ENCODE results near the gene ILKAP.
"Not testable (repeated sequence)": the region's sequence is repeated elsewhere in the genome, so short reads cannot be mapped to it uniquely, and the experiment has no call there.

Gene ILKAP

DNA sequence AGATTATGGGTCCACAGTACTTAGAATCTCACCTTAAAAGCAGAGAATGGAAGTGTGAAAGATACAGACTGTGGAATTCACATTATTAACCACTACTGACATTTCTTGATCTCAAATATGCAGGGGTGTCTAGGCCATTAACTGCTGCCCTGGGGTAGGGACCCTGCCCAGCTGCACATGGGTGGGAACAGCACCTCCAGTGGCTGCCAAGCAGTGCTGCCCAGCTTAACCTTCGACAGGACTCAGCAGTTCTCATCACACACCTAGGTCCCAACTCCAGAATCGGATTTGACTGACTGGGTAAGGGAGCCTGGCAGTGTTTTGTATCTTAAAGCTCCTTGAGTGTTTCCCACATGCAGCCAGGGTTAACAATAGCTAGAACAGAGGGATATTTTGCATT is 29.8 kb downstream of the ILKAP start:
- DNase-seq (ENCODE audit: low read depth) = no peak
- TF ChIP-seq, protein P1, sequence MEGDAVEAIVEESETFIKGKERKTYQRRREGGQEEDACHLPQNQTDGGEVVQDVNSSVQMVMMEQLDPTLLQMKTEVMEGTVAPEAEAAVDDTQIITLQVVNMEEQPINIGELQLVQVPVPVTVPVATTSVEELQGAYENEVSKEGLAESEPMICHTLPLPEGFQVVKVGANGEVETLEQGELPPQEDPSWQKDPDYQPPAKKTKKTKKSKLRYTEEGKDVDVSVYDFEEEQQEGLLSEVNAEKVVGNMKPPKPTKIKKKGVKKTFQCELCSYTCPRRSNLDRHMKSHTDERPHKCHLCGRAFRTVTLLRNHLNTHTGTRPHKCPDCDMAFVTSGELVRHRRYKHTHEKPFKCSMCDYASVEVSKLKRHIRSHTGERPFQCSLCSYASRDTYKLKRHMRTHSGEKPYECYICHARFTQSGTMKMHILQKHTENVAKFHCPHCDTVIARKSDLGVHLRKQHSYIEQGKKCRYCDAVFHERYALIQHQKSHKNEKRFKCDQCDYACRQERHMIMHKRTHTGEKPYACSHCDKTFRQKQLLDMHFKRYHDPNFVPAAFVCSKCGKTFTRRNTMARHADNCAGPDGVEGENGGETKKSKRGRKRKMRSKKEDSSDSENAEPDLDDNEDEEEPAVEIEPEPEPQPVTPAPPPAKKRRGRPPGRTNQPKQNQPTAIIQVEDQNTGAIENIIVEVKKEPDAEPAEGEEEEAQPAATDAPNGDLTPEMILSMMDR (IDR thresholded peaks at IDR 0.05; ENCODE audit: low read length, missing control alignments) = peak; percentile 22
- H3K4me3 ChIP-seq (replicated peaks; ENCODE audit: low read depth, low read length) = no peak overlapping the region

DNA sequence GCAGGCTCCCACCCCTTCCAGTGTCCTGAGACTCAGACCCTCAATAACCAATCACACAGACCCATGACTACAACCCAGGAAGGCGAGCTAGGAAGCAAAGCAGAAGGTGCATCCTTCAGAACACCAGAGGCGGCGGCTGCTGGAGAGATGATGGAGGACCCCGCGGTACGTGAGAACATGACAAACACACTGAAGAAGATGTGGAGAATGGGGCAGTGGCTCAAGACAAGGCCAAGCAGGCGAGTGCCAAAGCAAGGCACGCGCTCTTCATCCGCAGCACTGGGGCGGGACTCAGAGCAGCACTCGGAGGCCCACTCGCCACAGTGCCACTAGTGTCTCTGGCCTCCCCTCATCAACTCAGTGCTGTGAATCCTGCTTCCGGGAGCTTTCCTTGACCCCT is 31.1 kb downstream of the ILKAP start:
- no peak for DNase-seq (ENCODE audit: low read depth)
- H3K4me3 ChIP-seq (replicated peaks; ENCODE audit: low read depth, low read length) = no peak overlapping the region
- TF ChIP-seq, protein P1 (IDR thresholded peaks at IDR 0.05; ENCODE audit: low read length, missing control alignments) = no peak

DNA sequence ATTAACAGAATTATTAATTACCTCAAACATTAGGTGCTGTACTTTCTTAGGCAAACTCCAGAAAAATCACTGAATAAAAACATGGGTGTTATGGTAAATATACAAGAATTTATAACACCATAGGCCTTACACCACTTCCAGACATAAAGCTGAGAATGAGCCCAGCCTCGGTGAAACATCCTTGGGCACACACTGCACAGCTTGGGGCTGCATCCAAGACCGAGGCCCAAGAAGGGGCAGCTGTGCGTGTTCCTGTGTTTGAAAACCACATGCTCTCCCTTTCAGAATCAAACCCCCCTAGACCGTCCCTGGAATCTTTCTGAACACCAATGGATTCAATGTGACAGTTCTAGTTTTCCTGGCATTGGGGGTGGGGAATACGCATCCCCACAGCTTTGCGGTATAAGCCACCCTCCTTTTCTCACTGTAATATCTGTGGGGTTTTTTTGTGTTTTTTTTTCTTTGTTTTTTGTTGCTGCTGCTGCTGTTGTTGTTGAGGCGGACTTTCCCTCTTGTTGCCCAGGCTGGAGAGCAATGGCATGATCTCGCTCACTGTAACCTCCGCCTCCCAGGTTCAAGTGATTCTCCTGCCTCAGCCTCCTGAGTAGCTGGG is 31.8 kb downstream of the ILKAP start:
- DNase-seq (ENCODE audit: low read depth) = no peak
- TF ChIP-seq, protein P1 (IDR thresholded peaks at IDR 0.05; ENCODE audit: low read length, missing control alignments) = no peak
- no peak overlapping the region for H3K4me3 ChIP-seq (replicated peaks; ENCODE audit: low read depth, low read length)

DNA sequence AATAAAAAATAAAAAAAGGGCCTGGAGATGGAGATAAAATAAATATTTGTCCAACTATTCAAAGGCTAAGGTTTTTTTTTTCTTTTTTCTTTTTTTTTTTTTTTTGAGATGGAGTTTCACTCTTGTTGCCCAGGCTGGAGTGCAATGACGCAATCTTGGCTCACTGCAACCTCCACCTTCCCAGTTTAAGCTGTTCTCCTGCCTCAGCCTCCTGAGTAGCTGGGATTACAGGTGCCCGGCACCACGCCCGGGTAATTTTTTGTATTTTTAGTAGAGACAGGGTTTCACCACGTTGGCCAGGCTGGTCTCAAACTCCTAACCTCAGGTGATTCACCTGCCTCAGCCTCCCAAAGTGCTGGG is 32.4 kb downstream of the ILKAP start:
- DNase-seq (ENCODE audit: low read depth); H3K4me3 ChIP-seq (replicated peaks; ENCODE audit: low read depth, low read length): not testable (repeated sequence)

DNA sequence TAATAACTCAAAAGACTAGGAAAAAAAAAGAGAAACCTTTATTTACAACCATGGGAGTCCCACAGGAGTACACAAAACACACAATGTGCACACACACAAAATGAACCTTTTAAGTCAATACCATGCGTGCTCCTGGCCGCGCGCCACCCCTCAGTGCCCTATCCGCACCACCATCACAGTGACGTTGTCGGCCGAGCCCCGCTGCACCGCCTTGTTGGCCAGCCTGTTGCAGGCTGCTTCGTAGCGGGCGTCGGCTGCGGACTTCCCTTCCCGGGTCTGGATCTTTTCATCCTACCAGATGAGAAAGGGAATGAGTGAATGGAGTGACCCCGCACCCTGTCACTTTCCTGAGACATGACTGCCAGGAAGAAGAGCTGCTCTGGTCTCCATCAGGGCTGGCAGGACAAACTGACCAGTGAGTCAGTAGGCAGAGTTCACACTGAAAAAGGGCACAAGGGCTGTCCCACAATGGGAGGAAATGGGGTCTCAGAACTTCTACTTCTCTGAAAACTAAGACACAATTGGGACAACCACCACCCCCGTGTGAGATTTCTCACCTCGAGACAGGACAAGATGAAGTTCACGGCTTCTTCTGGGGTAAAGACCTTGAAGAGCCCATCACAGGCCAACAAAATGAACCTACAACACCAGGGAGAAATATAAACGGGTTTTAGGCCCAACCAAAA is 33.0 kb downstream of the ILKAP start:
- no peak for DNase-seq (ENCODE audit: low read depth)
- H3K4me3 ChIP-seq (replicated peaks; ENCODE audit: low read depth, low read length) = no peak overlapping the region
- TF ChIP-seq, protein P1 (IDR thresholded peaks at IDR 0.05; ENCODE audit: low read length, missing control alignments) = no peak

DNA sequence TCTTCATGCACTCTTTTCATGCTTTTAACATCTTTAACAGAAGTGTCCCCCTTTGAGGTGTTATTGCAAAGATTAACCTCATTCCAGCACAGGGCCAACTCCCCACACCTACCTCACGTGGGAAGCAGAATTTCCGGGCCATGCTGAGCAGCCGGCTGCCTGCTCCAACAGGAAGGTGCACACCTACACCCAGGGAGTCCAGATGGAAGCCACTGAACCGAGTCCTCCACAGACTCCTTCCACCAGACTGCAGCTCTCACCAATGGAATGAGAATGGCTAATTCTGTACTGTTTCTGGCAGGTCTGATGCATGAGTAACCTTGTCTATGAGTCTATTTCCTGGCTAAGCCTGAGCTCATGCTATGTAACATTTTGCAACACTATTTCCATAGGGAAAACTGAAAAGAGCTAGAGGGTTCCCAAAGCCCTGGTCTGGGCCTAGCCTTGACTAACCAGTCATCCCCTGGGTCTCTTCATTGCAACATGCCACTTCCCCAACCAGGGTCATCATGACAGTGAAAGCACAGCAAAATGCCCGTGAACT is 33.7 kb downstream of the ILKAP start:
- DNase-seq (ENCODE audit: low read depth) = peak; percentile 98
- peak overlapping the region; percentile 36 for H3K4me3 ChIP-seq (replicated peaks; ENCODE audit: low read depth, low read length)
- TF ChIP-seq, protein P1 (IDR thresholded peaks at IDR 0.05; ENCODE audit: low read length, missing control alignments) = no peak

DNA sequence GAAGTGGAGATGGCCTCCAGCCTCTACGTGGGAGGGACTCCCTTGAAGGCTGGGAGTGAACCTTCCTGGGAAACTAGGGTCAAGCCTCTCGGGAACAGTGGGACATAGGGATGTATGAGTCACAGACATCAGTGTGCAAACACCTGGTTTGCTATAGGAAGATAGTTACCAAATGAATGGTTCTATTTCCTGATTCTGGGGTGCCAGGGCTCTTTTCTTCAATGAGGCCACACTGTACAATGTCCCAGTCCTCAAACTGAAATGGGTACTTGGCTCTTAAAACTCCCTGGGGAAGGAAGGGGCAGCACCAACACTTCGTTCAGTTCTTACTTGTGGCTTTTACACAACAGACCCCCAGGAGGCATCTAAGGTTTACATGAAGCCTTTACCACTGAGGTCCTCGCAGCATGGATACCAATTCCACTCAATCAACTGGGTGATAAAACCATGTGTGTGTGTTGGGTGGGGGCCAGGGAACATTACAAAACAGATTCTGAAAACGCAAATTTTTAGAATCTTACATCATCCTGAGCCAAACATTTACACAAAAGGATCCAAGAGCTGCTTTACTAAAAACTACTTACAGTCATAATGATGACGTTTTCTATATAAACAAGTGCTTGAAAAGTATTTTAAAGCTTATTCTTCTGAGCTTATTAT is 34.3 kb downstream of the ILKAP start:
- H3K4me3 ChIP-seq (replicated peaks; ENCODE audit: low read depth, low read length) = peak overlapping the region; percentile 36
- DNase-seq (ENCODE audit: low read depth) = peak; percentile 96
- TF ChIP-seq, protein P1 (IDR thresholded peaks at IDR 0.05; ENCODE audit: low read length, missing control alignments) = no peak
